HG03175 (cell line): ENCODE measurements around the gene ALKBH8.
"Not testable (repeated sequence)": the region's sequence is repeated elsewhere in the genome, so short reads cannot be mapped to it uniquely, and the experiment has no call there.

Experiments used
- ATAC-seq: cut with Tn5 transposase; IDR thresholded peaks from one replicate; pipeline ENCODE4 v1.9.1; 2021; ENCODE audit warnings: mild to moderate bottlenecking, moderate library complexity; ENCODE audit not compliant: unreplicated experiment

ALKBH8 gene

GRCh38 chr11:107508201-107508857, 57.2 kb downstream of the ALKBH8 start:
- no peak for ATAC-seq

- no peak for ATAC-seq
Measured at GRCh38 chr11:107505647-107506225, 59.8 kb downstream of the ALKBH8 start.

- no peak for ATAC-seq
Measured at GRCh38 chr11:107504981-107505380, 60.6 kb downstream of the ALKBH8 start.

- ATAC-seq, result no peak
Measured at GRCh38 chr11:107501713-107502112, 63.8 kb downstream of the ALKBH8 start.

GRCh38 chr11:107497371-107497770, 68.2 kb downstream of the ALKBH8 start:
- ATAC-seq, result not testable (repeated sequence)

GRCh38 chr11:107496011-107496410, 69.5 kb downstream of the ALKBH8 start:
- ATAC-seq, result no peak

GRCh38 chr11:107494055-107494454, 71.5 kb downstream of the ALKBH8 start:
- ATAC-seq, result no peak

- ATAC-seq, result no peak
Measured at GRCh38 chr11:107493117-107493516, 72.4 kb downstream of the ALKBH8 start.

- ATAC-seq, result no peak
Measured at GRCh38 chr11:107490836-107491235, 74.7 kb downstream of the ALKBH8 start.

- ATAC-seq, result no peak
Measured at GRCh38 chr11:107482234-107482633, 83.3 kb downstream of the ALKBH8 start.

GRCh38 chr11:107478922-107479321, 86.6 kb downstream of the ALKBH8 start:
- ATAC-seq, result no peak

GRCh38 chr11:107477820-107478219, 87.7 kb downstream of the ALKBH8 start:
- no peak for ATAC-seq

GRCh38 chr11:107473792-107474191, 91.7 kb downstream of the ALKBH8 start:
- no peak for ATAC-seq

GRCh38 chr11:107472966-107473365, 92.6 kb downstream of the ALKBH8 start:
- ATAC-seq, result no peak

GRCh38 chr11:107468596-107468995, 96.9 kb downstream of the ALKBH8 start:
- ATAC-seq, result no peak

- ATAC-seq, result no peak
Measured at GRCh38 chr11:107467696-107468095, 97.8 kb downstream of the ALKBH8 start.

GRCh38 chr11:107466275-107466866, 99.2 kb downstream of the ALKBH8 start:
- not testable (repeated sequence) for ATAC-seq

GRCh38 chr11:107457558-107458271, 107.8 kb downstream of the ALKBH8 start, which contains the start of gene CWF19L2:
Gene CWF19L2, minus strand, starts transcription at chr11:107457825. Its CDS starts 9 bp downstream, at chr11:107457816.
- peak; percentile 98 for ATAC-seq

- ATAC-seq, result peak; percentile 44
Measured at GRCh38 chr11:107457205-107457557, 108.4 kb downstream of the ALKBH8 start.

GRCh38 chr11:107453594-107454286, 111.8 kb downstream of the ALKBH8 start:
- ATAC-seq, result no peak
